GM18867 (cell line): ENCODE data around the gene GSK3B.

ENCODE experiments used
- ATAC-seq: cut with Tn5 transposase; IDR thresholded peaks from one replicate; pipeline ENCODE4 v1.9.1; 2021; ENCODE audit warnings: mild to moderate bottlenecking, moderate library complexity; ENCODE audit not compliant: unreplicated experiment

The GSK3B gene

DNA sequence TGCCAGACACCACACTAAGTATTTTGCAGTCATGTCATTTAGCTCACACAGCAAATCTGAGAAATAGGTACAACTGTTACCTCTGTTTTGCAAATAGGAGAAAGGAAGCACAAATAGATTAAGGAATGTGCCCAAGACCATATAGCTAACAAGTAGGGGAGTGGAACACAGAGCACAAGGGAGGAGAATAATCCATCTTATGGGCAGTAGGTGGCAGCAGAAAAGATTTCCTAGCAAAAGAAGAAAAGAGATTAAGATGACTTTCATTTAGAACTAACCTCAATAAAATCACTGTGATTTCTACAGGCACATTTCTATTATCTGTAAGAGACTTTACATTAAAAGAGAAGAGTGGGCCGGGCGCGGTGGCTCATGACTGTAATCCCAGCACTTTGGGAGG lies 263.2 kb downstream of the GSK3B start:
- no peak for ATAC-seq

DNA sequence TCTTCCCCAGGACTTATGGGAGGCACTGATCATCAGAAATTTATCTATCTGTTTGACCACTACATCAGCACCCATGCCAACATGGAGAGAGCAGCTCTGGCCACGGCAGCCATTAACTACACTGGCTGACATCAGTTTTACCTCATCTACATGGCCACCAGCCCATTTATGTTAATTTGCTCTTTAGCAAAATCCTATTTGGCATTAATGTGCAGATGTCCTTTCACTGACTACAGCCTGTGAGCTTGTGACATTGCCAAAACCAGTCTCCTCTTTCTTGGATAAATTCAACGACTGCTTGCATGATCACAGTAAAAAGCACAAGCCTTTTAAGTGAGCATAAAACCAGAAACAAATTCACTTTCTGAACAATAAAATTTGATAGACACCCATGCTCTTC lies 264.8 kb downstream of the GSK3B start:
- ATAC-seq: no peak

DNA sequence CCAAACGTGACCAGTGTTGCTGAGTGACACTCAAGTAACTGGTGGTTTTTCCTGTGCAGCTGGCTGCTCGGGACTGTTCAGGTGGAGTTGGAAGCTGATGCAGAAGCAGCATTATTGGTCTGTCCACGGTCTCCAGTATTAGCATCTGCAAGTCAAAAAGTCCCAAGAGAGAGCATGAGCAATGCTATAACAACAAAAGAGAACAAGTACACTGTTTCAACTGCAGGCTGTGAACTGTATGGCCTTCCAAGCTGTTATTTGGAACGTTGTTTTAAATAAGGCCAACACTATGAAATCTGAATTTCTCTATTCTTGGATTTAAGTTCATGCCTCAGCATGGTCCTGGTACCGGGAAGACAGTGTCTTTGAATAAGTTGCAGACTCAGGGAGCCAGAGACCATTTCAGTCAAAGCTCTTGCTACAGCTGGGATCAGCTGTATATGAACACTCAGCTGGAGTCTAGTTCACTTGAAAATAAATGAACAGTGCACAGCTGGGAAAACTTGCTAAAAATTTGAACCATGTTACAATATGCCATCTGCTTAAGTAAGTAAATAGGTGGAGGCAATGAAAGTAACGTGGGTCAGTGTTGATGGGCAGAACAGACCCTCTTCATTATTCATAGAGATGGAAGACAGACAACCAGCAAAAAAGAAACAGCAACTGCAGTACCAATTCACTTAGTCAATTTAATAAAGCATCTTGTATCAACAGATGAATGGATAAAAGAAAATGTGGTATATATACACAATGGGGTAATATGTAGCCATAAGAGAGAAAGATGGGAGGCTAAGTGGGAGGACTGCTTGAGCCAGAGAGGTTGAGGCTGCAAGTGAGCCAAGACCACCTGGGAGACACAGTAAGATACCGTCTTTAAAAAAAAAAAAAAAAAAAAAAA lies 267.3 kb downstream of the GSK3B start:
- no peak for ATAC-seq

DNA sequence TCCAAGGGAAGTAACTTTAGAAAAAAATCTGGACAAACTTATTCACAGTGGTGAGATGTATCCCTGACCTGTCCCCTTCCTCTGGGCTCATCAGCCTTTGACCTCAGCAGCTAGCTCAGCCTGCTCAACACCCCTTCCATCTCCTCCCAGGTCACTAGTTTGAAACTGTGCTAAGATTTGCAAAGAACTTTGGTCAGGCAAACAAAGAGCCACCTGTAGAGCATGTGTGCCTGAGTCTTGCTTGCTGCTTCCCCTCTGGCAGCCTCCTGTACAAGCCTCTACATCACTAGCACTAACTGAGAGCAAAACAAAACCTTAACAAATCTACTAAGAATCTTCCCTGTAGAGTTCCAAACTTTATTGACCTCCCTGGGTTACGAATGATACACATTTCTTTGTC lies 268.4 kb downstream of the GSK3B start:
- ATAC-seq: no peak

DNA sequence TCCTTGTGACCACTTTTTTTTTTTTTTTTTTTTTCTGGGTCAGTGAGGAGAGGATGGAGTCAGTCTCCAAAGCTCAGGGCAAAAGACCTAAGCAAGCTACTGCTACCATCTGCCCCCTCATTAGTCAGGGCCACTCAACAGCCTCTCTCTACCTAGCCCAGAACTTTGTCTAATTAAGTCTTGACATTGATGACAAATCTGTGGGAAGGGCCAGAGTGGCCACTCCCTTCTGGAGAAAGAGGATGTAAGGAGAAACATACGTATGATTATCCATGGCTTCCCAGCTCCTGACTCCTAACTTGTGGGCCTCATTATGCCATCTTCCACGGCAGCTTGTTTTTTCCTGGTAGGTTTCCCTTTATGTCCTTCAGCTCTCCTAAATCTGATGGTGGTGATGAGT lies 274.4 kb downstream of the GSK3B start:
- ATAC-seq: no peak

DNA sequence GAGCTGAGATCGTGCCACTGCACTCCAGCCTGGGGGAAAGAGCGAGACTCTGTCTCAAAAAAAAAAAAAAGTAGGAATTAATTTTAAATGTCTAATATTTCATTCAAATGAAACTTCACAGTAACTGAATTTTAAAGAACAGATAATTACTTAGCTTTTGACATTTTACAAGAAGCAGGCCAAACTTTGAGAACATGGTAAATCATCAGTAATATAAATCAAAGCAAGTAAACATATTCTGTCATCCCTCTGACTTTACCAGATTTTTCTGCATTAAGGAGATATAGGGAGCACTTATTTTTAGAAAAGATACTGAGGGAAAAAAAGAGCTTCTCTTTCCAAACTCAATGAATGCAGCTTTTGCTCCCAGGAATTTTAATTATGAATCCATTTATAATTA lies 275.3 kb downstream of the GSK3B start:
- ATAC-seq: no peak

DNA sequence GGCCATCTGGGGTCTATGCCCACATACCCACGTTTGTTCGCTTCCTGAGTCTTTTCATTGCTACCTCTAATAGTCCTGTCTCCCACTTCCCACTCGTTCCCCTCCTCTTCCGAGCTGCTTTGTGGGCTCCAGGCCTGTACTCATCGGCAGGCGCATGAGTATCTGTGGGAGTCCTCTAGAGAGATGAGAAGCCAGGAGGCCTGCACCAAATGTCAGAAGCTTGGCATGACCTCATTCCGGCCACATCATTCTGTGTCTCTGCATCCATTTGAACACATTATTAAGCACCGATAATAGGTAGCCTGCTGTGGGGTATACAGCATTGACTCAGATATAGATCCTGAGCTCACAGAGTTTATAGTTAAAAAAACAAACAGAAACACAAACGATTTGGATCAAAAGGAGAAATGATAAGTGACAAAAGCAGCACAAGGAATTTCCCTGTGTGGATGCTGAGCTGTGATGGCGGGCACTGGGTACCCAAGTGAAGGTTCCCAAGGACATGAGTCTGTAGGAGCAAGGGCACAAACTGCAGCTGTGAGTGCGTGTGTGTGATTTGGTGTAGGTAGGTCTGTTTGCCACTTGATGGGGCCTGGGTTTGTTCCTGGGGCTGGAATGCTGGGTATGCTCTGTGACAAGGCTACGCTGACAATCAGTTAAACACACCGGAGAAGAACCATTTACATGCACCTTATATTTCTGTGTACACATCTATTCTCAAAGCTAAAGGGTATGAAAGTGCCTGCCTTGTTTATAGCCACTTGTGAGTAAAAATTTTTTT lies 276.5 kb downstream of the GSK3B start:
- ATAC-seq: no peak

DNA sequence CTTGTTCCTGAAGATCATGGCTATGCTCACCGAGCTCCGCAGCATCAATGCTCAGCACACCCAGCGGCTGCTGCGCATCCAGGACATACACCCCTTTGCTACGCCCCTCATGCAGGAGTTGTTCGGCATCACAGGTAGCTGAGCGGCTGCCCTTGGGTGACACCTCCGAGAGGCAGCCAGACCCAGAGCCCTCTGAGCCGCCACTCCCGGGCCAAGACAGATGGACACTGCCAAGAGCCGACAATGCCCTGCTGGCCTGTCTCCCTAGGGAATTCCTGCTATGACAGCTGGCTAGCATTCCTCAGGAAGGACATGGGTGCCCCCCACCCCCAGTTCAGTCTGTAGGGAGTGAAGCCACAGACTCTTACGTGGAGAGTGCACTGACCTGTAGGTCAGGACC lies 277.2 kb downstream of the GSK3B start:
- no peak for ATAC-seq

DNA sequence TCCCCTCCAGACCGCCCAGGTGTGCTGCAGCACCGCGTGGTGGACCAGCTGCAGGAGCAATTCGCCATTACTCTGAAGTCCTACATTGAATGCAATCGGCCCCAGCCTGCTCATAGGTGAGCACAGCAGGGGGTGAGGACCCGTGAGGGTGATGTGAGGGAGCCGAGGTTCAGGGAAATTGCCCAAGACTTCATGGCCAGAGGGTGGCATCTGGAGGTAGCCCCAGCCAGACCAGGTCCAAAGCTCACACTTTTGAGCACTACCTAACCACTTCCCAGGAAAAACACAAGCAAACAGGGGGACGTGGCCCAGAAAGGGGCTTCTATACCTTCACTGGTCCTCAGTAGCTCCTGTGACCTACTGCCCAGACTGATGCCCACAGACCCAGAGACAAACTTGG lies 278.5 kb downstream of the GSK3B start:
- no peak for ATAC-seq

DNA sequence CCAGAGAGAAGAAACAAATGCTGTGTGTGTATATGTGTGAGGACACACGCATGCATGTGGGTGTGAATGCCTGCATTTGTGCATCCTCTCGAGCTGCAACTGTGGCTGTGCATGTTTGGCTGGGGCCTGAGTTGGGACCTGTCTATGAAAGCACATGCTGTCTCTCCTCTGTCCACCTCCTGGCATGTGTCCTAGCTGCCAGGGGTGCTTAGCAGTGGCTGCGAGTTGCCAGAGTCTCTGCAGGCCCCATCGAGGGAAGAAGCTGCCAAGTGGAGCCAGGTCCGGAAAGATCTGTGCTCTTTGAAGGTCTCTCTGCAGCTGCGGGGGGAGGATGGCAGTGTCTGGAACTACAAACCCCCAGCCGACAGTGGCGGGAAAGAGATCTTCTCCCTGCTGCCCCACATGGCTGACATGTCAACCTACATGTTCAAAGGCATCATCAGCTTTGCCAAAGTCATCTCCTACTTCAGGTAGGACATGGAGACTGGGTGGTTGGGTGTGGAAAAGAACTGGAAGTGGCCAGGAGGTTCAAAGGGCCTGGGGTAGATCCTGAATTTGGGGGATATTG lies 281.7 kb downstream of the GSK3B start:
- no peak for ATAC-seq

DNA sequence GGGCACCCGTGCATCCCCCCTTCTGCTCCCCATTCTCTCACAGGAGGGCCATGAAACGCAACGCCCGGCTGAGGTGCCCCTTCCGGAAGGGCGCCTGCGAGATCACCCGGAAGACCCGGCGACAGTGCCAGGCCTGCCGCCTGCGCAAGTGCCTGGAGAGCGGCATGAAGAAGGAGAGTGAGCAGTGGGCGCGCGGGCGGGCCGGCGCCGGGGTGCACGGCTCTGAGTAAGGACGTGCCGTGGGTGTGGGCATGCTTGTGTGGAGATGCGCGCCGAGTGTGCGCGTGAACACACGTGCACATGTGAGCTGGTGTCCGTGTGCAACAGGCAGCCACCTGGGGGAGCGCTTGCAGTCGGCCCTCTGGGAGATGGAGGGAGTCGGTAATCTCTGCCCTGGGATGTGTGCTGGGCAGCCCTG lies 284.2 kb downstream of the GSK3B start:
- ATAC-seq: peak; percentile 89

DNA sequence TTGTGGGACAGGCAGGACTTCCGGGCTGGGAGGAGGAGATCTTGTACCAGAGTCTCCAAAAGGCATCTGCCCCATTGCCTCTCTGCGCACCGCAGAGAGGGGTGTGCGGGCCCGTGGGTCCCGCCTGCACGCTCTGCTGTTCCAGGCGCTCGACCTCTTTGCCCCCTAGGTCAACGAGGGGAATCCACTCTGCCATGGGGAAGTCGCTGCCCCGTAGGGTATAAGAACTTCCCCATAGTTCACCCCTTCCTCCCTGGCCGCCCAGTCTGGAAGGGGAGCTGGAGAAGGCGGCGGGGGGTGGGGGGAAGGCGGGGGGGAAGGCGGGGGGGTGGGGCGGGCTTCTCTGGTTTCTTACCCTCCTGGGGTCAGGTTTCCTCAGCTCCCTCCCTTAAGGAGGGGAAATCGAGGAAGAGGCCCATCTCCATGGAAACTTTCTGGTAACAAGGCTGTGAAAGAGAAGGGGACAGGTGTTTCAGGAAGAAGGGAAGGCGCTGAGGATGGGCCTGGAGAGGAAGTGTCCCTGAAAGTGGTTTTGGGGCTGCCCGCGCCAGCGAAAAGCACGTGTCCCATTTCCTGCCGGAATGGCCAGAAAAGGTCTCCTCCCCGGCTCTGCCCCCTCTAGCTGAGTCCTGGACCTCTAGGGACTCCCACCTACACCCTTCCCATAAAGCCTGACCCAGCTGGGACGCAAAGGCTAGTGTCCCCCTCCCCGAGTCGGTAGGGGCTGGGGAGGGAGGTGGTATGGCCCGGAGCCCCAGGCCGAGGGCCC lies 284.8 kb downstream of the GSK3B start:
- ATAC-seq: no peak

DNA sequence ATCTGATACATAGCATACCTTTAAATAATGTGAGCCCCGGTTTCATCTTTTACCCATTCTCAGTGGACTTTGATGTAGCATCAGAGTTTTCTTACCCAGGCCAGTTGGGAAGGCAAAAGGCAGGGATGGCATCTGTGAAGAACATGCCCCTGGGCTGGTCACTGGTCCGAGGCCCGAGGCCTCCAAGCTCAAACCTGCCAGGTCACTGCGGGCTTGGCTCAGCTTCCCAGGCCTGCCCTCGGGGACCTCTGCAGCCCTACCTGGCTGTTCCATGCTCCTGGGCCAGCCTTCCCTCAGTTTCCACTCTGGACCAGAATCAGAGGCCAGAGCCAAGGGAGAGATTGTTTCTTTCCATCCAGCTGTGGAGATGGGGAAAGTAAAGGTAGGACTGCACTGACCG lies 285.4 kb downstream of the GSK3B start:
- no peak for ATAC-seq

DNA sequence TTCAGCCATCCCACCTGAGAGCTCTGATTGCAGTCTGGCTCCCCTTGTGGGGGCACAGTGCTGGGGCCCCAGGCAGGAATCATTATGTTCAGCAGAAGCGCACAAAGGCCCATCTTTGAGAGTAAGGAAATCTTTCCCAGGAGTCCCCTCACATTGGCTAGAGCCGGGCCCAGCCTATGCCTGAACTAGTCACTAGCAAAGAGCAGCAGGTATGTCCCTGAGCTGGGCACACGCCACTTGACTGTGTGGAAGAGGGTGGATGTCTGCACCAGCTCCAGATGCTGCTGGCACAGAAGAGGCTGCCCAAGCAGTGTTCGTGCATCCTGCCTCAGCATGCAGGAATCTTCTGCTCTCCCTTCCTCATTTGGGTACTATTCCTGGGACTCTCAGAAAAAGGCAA lies 286.0 kb downstream of the GSK3B start:
- no peak for ATAC-seq

DNA sequence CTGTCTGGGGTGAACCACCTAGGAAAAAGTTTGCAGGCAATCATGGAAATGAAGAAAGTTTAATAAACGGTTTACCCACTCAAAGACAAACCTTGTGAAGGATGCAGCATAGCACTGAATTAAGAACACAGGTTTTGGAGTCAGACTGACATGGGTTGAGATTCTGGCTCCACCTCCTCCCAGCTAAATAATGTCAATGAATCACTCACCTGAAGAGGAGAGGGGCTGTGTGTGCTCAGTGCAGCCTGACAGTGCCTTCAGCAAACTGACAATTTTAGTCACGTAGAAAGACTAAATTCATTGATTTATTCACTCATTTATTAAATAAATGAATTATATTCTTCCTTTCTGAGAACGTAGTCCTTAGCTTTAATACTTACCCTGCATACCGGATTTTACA lies 293.4 kb downstream of the GSK3B start:
- ATAC-seq: no peak

DNA sequence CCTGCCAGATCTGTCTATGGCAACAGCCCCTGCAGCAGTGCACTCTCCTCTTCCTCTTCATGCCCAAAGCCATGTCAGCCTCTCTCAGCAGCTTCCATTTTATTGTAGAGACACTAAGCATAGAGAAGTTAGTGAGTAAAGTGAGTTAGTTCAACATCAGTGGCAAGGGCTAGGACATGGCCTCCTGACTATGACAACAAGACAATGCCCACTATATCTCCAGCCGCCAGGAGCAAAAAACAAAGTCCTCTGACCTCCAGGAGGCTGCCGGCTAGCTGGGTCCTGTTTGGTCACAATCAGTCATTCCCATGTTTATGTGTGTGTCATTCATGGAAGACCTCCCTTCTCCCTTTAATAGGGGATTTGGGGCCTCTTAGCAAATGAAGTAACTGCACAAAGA lies 297.5 kb downstream of the GSK3B start:
- no peak for ATAC-seq

DNA sequence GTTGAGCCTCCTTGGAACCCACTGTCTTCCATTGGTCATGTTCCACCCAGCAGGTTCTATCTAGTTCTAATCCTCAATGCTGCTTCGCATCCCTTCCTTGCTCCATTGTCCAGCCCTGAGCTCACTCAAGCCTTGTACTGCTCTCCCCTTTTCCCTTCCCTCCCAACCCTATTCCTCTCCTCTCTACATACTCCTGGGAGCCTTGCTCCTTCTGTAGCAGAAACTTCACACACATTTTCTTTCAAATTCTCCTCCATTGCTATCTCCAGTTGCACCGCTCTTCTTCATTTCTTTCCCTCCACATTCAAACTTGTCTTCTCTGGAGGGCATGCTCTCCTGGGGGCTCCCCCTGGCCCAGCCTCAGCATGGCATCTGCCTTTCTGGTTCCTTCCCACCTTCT lies 297.9 kb downstream of the GSK3B start:
- no peak for ATAC-seq

DNA sequence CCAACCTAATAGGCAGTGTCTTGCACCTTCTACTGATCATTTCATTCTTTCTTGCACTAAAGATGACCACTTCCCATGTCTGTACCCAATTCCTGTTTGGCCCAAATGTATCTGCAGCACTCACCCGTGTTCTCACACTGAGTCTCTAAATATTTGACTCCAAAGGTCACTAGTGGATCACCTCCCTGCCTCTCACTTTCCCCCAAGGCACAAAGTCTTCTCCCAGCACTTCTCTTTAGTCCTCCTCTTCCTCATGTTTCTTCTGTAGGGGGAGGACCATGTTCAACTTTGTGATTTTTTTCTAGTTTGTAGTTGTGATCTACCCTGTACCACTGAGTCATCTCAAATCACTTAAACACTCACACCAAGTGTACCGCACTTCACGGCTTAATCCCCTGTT lies 298.4 kb downstream of the GSK3B start:
- no peak for ATAC-seq

DNA sequence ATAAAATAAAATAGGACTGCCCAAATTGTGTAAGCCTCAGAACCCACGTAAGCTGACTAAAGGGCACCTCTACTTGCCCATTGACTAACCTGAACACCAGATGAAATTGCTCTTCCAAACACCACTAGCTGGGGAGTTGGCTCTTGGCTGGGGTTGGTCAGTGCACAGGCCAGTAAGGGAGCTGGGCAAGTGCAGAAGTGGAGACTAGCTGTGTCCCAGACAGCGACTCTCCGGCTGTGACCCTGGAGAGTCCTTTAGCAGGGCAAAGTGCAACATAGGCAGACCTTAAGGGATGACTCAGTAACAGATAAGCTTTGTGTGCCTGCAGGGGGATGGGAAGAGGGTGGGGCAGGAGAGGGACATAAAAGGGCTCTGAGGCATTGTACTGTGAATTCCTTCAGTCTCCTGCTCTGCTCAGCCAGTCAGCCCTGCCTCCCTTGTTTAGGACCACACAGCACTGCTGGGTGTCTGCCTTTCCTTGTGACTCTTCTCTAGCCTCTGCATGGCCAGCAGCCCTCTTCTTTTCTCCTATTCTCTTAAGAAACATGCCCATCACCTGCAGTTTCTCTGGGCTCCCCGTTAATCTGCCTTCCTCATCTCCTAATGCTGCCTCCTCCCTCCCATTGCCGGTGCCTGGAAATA lies 299.2 kb downstream of the GSK3B start:
- ATAC-seq: no peak

DNA sequence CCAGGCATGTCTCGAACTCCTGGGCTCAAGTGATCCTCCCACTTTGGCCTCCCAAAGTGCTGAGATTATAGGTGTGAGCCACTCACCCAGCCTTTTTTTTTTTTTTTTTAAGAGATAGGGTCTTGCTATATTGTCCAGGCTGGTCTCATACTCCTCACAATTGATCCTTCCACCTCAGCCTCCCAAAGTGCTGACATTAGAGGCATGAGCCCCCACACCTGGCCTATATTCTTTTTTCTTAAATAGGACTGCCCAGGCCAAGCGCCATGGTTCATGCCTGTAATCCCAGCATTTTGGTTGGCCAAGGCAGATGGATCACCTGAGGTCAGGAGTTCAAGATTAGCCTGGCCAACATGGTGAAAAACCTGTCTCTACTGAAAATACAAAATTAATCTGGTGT lies 299.8 kb downstream of the GSK3B start:
- no peak for ATAC-seq

DNA sequence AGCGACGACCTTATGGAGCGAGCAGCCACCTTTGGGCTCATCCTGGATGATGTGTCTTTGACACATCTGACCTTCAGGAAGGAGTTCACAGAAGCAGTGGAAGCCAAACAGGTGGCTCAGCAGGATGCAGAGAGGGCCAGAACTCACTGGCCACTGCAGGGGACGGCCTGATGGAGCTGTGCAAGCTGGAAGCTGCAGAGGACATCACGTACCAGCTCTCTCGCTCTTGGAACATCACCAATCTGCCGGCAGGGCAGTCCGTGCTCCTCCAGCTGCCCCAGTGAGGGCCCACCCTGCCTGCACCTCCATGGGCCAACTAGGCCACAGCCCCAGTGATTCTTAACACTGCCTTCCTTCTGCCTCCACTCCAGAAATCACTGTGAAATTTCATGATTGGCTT lies 302.0 kb downstream of the GSK3B start:
- ATAC-seq: no peak
